IMR-90 (cell line): ENCODE measurements around the gene CDH13. TPM values are rescaled to one million over a fixed set of nuclear protein-coding genes. Genes with fewer than 3 reads are reported as not detected.

Experiments
- ATAC-seq: fragments of 200-7000 bp; cut with Tn5 transposase; 2 replicates; pipeline ENCODE4 v1.9.1; 2020; ENCODE audit warnings: low read depth, mild to moderate bottlenecking, moderate library complexity
- BruUV-seq: library from RNA; stranded (reverse); fragments of 400-500 nt; replicated peaks from 2 replicates; lab custom pipeline; 2021; lab: Mats Ljungman, UMichigan
- CTCF ChIA-PET: fragments of 300-600 bp; formaldehyde crosslinking; extraction: SDS; loops from one replicate; lab custom pipeline; 2021; ENCODE audit warnings: antibody characterized with exemption; lab: Yijun Ruan, JAX
- POLR2A ChIA-PET: fragments of 300-600 bp; sonication (Branson Sonifier 250); formaldehyde crosslinking; loops from one replicate; lab custom pipeline; 2022; ENCODE audit warnings: antibody characterized with exemption; ENCODE audit not compliant: unreplicated experiment; lab: Charles Lee
- DNase-seq: peaks from one replicate; pipeline ENCODE4 v3.0.0; 2013
- H2AFZ ChIP-seq: replicated peaks from 2 replicates; pipeline ENCODE3; 2013; ENCODE audit warnings: low read length, mild to moderate bottlenecking; ENCODE audit not compliant: poor library complexity
- H2AK5ac ChIP-seq: 2 replicates; pipeline ENCODE4 v1.6.1; 2013; ENCODE audit warnings: low read depth, low read length, inconsistent platforms
- H2AK9ac ChIP-seq: replicated peaks from 2 replicates; pipeline ENCODE3; 2013; ENCODE audit warnings: mild to moderate bottlenecking, low read depth, low read length, moderate library complexity; ENCODE audit not compliant: poor library complexity
- H2BK120ac ChIP-seq: 2 replicates; pipeline ENCODE4 v1.6.1; 2013; ENCODE audit warnings: low read depth, low read length, inconsistent platforms
- H2BK15ac ChIP-seq: 3 replicates; pipeline ENCODE4 v1.6.1; 2013; ENCODE audit warnings: low read depth, low read length, inconsistent platforms
- H2BK20ac ChIP-seq: 2 replicates; pipeline ENCODE4 v1.6.1; 2013; ENCODE audit warnings: low read depth, mild to moderate bottlenecking, inconsistent platforms, low read length, moderate library complexity
- H2BK5ac ChIP-seq: 2 replicates; pipeline ENCODE4 v1.6.1; 2013; ENCODE audit warnings: mild to moderate bottlenecking, low read depth, low read length, inconsistent platforms; ENCODE audit not compliant: poor library complexity, severe bottlenecking
- H3K14ac ChIP-seq: replicated peaks from 2 replicates; pipeline ENCODE4 v1.6.1; 2013; ENCODE audit warnings: low read depth, low read length, inconsistent platforms
- H3K18ac ChIP-seq: 2 replicates; pipeline ENCODE4 v1.6.1; 2013; ENCODE audit warnings: low read depth, low read length, control low read depth
- H3K23ac ChIP-seq: 2 replicates; pipeline ENCODE4 v1.6.1; 2013; ENCODE audit warnings: low read depth, low read length, inconsistent platforms
- H3K27ac ChIP-seq: 2 replicates; pipeline ENCODE4 v1.5.1; 2013; ENCODE audit warnings: mild to moderate bottlenecking, control low read depth, low read length; ENCODE audit not compliant: insufficient read depth
- H3K27me3 ChIP-seq: 2 replicates; pipeline ENCODE4 v1.6.1; 2013; ENCODE audit warnings: low read length; ENCODE audit not compliant: control insufficient read depth, insufficient read depth
- H3K36me3 ChIP-seq: 2 replicates; pipeline ENCODE4 v1.6.1; 2013; ENCODE audit warnings: low read length, mixed read lengths; ENCODE audit not compliant: control insufficient read depth, insufficient read depth
- H3K4ac ChIP-seq: 2 replicates; pipeline ENCODE4 v1.6.1; 2013; ENCODE audit warnings: low read depth, low read length, inconsistent platforms
- H3K4me1 ChIP-seq: 2 replicates; pipeline ENCODE4 v1.6.1; 2013; ENCODE audit warnings: low read length, mixed read lengths; ENCODE audit not compliant: control insufficient read depth, insufficient read depth
- H3K4me2 ChIP-seq: 2 replicates; pipeline ENCODE4 v1.6.1; 2013; ENCODE audit warnings: low read depth, mild to moderate bottlenecking, control low read depth, low read length, moderate library complexity
- H3K4me3 ChIP-seq: 2 replicates; pipeline ENCODE4 v1.5.1; 2013; ENCODE audit warnings: low read depth, mild to moderate bottlenecking, control low read depth, low read length, moderate library complexity; ENCODE audit not compliant: insufficient read depth
- H3K56ac ChIP-seq: 2 replicates; pipeline ENCODE4 v1.6.1; 2013; ENCODE audit warnings: low read length, inconsistent platforms; ENCODE audit not compliant: insufficient read depth; ENCODE audit errors: extremely low read depth
- H3K79me1 ChIP-seq, 2 experiments: 2 replicates each; pipeline ENCODE4 v1.6.1; 2013; ENCODE audit warnings: low read length in 2 of 2, inconsistent platforms in 1 of 2, low read depth in 1 of 2
- H3K9ac ChIP-seq: 2 replicates; pipeline ENCODE4 v1.6.1; 2013; ENCODE audit warnings: low read depth, low read length, control low read depth
- H3K9me1 ChIP-seq: 2 replicates; pipeline ENCODE4 v1.6.1; 2013; ENCODE audit warnings: low read length, inconsistent platforms; ENCODE audit not compliant: insufficient read depth
- H3K9me3 ChIP-seq: 2 replicates; pipeline ENCODE4 v1.6.1; 2013; ENCODE audit warnings: low read length; ENCODE audit not compliant: control insufficient read depth, insufficient read depth
- H4K20me1 ChIP-seq: 2 replicates; pipeline ENCODE4 v1.6.1; 2013; ENCODE audit warnings: low read length, inconsistent platforms; ENCODE audit not compliant: insufficient read depth
- H4K5ac ChIP-seq: 2 replicates; pipeline ENCODE4 v1.6.1; 2013; ENCODE audit warnings: mild to moderate bottlenecking, low read depth, low read length, control low read depth
- H4K8ac ChIP-seq, 2 experiments: 2 replicates each; pipeline ENCODE4 v1.6.1; 2013; ENCODE audit warnings: low read depth in 2 of 2, low read length in 2 of 2, control low read depth in 1 of 2, inconsistent platforms in 1 of 2
- H4K91ac ChIP-seq: 2 replicates; pipeline ENCODE4 v1.6.1; 2013; ENCODE audit warnings: low read depth, low read length, inconsistent platforms; ENCODE audit not compliant: insufficient read depth
- BHLHE40 ChIP-seq: fragments of 150-350 bp; IDR thresholded peaks from 2 replicates; pipeline ENCODE4 v1.6.1; 2016; ENCODE audit warnings: mild to moderate bottlenecking, low read depth, low read length
- FOS ChIP-seq: fragments of 150-350 bp; IDR thresholded peaks from 2 replicates; pipeline ENCODE4 v1.6.1; 2016; ENCODE audit warnings: low read depth, low read length
- NFE2L2 ChIP-seq: fragments of 150-350 bp; IDR thresholded peaks from 2 replicates; pipeline ENCODE4 v1.6.1; 2016; ENCODE audit warnings: low read depth, mild to moderate bottlenecking, low read length
- POLR2A ChIP-seq: IDR thresholded peaks from 2 replicates; pipeline ENCODE4 v1.6.1; 2012; ENCODE audit warnings: mild to moderate bottlenecking, low read depth, low read length
- RFX5 ChIP-seq: IDR thresholded peaks from 2 replicates; pipeline ENCODE4 v1.8.0; 2012; ENCODE audit warnings: low read depth, mild to moderate bottlenecking, low read length, moderate library complexity
- WGBS, 2 experiments: methylation state at CpG; one replicate each; pipeline versions ENCODE4 v1.1.5 to v1.1.7; 2013; ENCODE audit warnings: missing lambda C conversion rate in 2 of 2; ENCODE audit not compliant: insufficient read length in 1 of 2; ENCODE audit errors: extremely low coverage in 2 of 2; 5-methylcytosine and 5-hydroxymethylcytosine counted together
- dilution Hi-C: fragments of 300-500 bp; cut with HindIII; formaldehyde crosslinking; loops from one replicate; pipeline ENCODE4 v1.14.3; 2018; ENCODE audit warnings: low sequenced_read_pairs; ENCODE audit not compliant: unreplicated experiment
- in situ Hi-C: fragments of 300-500 bp; cut with MboI; formaldehyde crosslinking; loops from 3 replicates; pipeline ENCODE4 v1.14.3; 2019; ENCODE audit warnings: low sequenced_read_pairs, inconsistent platforms, mixed read lengths
- intact Hi-C: fragments of 100-400 bp; cut with micrococcal nuclease; formaldehyde crosslinking; loops from 2 replicates; pipeline ENCODE4 v1.10.0; 2022
- polyA plus RNA-seq, 3 experiments: library from polyadenylated mRNA; depleted of rRNA; stranded (reverse); fragments of >200 nt; gene quantifications; 2 replicates each; pipeline ENCODE4 v1.2.3, GENCODE V29; 2012; ENCODE audit warnings: low replicate concordance in 1 of 3
- total RNA-seq: library from RNA; depleted of rRNA; stranded (reverse); fragments of >200 nt; gene quantifications from 2 replicates; pipeline ENCODE4 v1.2.3, GENCODE V29; 2012

The CDH13 gene
- total and polyA plus RNA-seq, 2 of the 4 experiments (the other 2 are of a cell fraction) = 61.6 to 74.7 TPM

DNA sequence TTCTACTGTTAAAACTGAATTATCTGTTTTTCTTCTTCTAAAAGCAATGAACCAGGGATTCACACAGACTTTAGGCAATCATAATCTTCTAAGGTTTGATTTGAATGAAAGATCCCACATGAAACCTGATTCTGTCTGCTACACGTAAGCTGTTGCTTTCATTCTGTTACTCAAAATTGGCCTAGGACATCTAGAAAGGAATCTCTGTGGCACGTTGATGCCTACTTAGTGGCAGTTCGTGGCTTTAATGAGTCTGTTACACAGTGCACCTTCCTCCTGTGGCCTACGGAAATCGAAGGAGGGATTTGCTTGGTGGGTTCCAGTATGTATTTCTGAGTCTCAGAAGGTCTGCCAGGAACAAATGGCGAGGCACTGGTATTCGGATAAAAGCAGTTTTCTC is 691.6 kb downstream of the CDH13 start:
- in situ Hi-C loops (no loop called here), intact Hi-C loops (no loop called here), dilution Hi-C loops (no loop called here)
- Histone ChIP-seq H4K8ac (no peak overlapping the region), H3K9me1 (0 out of 2 replicates have a peak, but pooled peaks cover 3% of the 10 kb centered on the region), H2BK20ac (no peak overlapping the region), H3K36me3 (no peaks in the 10 kb centered on the region), H2BK5ac (no peak overlapping the region), H3K4me3 (no peak overlapping the region), H3K79me1 (no peaks in the 10 kb centered on the region), H3K9me3 (no peaks in the 10 kb centered on the region), H3K56ac (no peak overlapping the region), H3K4ac (no peak overlapping the region), H2BK120ac (no peak overlapping the region), H2BK15ac (no peak overlapping the region), H4K91ac (no peak overlapping the region), H2AK5ac (no peak overlapping the region), H3K4me1 (no peaks in the 10 kb centered on the region), H3K18ac (no peak overlapping the region), H4K20me1 (no peaks in the 10 kb centered on the region), H2AFZ (no peak overlapping the region), H4K5ac (no peak overlapping the region), H3K23ac (no peak overlapping the region), H3K14ac (no peak overlapping the region), H2AK9ac (no peak overlapping the region), H3K4me2 (no peak overlapping the region), H3K27ac (no peak overlapping the region), H3K27me3 (no peaks in the 10 kb centered on the region), H3K9ac (no peak overlapping the region)
- CTCF ChIA-PET = no interaction called here
- WGBS, 2 experiments = 78% methylated on average over 6 of the region's 7 CpGs; no CpG with 5 or more reads in 1 of the 2 experiments
- ATAC-seq (no peak), DNase-seq (no peak)
- TF ChIP-seq BHLHE40 = no peak
- TF ChIP-seq RFX5 = no peak
- TF ChIP-seq POLR2A = no peak
- no peak for TF ChIP-seq NFE2L2
- no peak for TF ChIP-seq FOS
- POLR2A ChIA-PET = no interaction called here
- BruUV-seq = no TSS peak
